GM21619 (cell line): ENCODE data around the gene FGD5.
"Not testable (repeated sequence)": the region's sequence is repeated elsewhere in the genome, so short reads cannot be mapped to it uniquely, and the experiment has no call there.

Experiments used
- ATAC-seq: cut with Tn5 transposase; IDR thresholded peaks from one replicate; pipeline ENCODE4 v1.9.1; 2021; ENCODE audit not compliant: unreplicated experiment

The FGD5 gene

DNA sequence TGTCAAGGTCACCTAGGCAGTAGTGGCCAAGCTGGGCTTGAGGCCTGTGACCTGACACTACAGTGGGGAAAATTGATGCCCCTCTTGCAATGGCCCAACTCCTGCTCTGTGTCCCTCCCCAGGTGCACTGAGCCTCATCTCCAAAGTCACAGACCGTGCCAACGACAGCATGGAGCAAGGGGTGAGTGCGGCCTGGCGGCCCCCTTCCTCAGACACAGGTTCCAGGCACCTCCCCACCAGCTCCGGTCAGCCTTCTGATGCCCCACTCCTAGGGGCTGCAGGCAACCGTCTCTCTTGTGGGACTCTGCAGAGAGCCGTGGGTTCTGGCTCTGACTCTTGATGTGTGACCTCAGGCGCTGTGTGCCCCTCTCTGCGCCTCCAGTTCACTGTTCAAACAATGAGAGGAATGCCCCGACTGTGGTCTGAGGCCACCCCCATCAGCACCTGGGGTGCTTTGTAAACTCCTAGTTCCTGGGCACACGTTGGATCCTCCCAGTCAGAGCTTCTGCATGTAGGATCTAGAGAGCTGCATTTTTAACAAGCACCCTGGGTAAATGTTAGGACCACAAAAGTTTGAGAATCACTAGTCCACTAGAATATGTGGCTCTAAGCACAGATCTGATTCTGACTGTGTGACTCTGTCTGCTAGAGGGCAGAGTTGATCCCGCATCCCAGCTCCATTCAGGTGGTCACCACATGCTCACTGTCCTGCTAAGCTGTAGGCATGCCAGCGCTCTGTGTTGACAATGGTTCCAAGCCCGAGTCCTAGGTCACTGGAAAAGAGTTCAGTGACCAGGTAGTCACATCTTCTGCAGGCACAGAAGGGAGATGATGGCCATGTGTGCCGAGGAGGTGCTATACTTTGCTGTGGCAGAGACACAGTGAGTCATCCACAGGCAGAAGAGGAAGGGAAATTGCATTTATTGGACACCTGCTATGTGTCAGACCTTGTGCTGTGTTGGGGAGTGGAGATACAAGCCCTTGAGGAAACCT lies 82.4 kb downstream of the FGD5 start:
- no peak for ATAC-seq

DNA sequence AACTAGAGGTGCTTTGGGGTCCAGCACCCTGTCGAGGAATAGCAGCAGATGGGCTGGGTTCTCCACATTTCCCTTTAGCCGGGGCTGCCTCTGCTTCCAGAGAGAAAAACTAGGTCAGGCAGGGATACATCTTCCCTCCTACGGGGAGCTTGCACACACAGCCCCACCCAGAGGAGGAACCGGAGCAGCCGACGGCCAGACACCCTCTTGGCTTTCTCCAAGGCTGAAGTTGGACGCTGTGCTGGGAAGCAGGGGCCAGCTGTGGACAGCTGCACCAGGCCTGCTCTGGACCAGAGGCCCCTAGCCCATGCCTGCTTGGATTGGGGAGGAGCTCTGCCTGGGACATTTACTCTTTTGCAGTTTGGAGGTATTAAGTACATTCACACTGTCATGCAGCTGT lies 84.0 kb downstream of the FGD5 start:
- ATAC-seq = no peak

DNA sequence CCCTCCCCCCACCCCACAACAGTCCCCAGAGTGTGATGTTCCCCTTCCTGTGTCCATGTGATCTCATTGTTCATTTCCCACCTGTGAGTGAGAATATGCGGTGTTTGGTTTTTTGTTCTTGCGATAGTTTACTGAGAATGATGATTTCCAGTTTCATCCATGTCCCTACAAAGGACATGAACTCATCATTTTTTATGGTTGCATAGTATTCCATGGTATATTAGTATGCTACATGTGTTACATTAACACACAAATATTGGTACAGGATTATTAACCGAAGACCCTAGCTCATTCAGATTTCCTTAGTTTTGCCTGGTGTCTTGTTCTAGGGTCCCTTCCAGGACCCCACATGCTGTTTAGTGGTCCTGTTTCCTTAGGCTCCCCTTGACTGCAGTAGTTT lies 84.7 kb downstream of the FGD5 start:
- not testable (repeated sequence) for ATAC-seq

DNA sequence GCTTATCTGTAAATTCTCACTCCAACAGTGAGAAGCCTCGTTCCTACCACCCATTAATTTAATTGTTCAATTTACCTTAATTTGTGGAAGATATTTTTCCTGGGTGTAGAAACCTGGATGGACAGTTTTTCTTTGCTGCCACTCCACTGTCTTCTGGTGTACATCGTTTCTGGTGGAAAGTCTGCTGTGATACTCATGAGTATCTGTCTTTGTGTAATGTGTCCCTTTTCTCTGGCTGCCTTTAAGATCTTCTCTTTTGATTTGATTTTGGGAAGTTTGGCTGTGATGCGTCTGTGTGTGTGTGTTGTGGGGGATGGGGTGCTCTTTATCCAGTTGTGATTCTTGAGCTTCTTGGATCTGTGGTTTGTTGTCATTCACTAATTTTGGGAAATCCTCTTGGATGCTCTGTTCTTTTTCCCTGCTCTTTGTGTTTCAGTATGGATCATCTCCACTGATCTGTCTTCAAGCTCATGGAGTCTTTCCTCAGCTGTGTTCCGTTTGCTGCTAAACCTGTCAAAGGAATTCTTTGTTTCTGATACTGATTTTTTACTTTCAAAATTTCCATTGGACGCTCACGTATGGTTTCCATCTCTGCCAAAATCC lies 86.4 kb downstream of the FGD5 start:
- no peak for ATAC-seq

DNA sequence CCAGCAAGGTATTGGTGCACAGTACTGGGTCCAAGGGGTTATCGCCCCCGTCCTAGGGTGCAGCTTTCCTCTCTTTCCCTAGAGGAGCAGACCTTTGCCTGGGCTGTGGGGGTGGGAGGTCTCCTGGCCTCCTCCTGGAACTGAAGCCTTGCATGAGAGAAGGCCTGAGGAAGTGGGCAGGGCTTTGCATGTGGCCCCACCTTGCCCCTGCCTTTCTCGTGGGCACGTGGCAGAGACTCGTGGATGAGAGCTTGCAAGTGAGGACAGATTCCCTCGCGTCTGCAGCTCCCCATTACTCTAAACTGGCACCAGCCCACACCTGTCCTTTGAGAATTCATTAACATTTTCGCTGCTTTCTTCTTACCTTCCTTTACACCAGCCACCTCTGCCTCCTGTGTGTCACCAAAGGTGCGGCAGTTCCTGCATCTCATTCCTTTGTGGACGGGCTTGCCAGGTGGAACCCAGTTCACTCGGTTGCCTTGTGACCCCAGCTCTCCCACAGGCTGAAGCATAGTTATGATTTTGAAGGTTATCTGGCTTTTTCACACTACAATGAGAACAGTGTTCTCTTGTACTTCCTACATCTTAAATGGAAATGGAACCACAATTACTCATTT lies 87.7 kb downstream of the FGD5 start:
- no peak for ATAC-seq

DNA sequence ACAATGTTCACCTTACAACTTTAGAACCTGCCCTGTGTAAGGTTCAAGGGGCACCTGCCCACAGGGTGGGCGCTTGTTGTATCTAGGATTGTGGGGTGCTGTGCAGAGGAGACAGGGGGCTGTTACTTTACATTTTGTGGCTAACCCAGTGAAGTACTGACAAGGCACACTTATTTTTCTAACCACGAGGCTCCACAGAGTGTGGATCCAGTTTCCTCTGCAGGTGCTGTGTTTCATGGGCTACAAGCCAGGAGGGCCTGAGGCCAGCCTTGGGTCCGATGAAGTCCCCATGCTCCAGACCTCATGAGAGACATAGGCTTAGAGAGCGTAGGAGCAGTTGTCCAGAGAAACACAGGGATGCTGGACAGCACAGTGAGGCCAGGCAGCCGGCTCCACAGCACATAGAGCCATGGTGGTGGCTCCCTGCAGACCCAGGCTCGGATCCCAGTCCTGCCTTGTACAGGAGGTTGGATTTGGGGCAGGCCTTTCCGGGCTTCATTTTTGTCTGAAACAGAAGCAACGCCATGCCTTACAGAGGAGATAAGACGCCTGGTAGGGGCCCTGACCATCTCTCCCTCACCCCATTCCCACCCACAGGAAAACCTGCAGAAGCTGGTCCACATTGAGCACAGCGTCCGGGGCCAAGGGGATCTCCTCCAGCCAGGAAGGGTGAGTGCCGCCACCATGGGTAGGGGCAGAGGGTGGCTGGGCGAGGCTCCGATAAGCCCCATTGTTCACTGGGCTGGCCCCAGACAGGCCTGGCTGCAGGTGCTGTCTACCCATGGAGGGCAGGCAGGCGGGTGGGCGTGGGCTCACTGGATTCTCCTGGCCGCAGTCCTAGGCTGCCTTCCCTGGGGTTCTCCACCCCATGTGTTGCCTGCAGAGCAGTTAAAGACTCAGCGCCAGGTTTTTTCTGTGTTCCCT lies 88.5 kb downstream of the FGD5 start:
- no peak for ATAC-seq

DNA sequence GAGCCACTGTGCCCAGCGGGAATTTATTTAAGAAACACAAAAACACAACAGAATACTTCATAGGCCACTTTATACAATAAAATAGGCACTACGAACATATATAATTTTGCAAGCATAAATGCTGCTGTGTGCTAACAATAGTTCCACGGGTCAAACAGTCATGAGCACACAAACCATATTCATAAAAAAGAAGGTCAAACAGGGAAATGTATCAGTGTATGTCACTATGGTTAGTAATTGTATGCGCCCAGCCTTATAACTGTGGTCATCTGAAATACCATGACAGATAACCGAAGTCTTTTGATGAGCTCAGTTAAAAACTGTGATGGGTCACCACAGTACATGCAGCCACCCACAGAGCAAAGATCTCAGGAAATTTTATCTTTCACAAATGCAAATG lies 90.5 kb downstream of the FGD5 start:
- no peak for ATAC-seq

DNA sequence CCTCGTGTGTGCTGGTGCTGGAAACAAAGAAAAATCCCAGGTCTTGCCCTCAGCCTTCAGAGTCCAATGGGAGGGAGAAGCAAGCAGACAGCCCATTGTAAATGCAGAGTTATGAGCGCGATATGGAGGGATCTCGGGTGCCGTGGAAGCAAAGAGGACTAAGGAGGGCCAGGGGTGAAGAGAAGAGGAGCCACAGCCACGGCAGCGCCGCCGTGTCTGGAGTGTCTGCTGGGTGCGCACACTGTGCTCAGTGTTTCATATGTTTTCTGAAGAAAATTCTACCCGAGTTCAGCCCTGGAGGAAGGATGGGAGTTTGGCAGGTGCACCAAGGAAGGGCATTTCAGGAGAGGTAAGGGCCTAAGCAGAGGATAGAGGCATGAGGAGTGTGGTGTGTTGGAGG lies 92.9 kb downstream of the FGD5 start:
- ATAC-seq = no peak

DNA sequence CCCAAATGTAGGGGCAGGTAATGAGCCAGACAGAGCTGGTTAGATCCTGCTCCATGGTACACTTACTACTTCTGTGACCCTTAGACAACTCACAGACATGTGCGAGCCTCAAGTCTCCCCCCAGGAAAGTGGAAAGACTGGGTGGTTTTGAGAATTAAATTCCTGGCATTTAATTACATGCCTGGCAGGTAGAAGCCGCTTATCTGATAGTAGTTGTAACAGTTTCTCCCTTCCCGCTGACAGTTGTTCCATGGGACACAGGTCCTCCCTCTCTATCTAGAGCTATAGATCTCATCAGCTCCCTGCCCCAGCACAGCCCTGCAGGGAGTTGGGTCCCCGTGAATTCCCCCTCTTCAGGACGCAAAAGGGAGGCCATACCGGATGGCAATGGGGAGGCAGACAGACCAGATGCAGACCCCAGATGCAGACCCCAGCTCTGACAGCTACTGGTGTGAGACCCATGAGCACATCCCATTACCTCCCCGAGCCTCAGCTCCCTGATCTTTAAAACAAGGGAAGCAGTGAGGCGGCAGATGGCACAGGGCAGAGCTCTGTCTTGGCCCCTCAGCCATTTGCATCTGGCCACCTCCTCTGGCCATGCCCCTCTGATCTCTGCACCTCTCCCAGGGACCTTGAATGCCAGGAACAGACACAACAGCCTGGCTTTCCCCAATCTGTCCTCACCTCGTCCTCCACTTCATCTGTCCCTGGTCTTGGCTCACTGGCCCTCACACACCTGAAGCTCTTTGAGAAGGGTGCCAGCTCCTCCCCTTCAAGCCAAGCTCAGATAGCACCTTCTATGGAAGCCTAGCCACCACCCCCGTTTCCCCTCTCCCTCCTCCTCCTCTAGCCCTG lies 94.5 kb downstream of the FGD5 start:
- no peak for ATAC-seq

DNA sequence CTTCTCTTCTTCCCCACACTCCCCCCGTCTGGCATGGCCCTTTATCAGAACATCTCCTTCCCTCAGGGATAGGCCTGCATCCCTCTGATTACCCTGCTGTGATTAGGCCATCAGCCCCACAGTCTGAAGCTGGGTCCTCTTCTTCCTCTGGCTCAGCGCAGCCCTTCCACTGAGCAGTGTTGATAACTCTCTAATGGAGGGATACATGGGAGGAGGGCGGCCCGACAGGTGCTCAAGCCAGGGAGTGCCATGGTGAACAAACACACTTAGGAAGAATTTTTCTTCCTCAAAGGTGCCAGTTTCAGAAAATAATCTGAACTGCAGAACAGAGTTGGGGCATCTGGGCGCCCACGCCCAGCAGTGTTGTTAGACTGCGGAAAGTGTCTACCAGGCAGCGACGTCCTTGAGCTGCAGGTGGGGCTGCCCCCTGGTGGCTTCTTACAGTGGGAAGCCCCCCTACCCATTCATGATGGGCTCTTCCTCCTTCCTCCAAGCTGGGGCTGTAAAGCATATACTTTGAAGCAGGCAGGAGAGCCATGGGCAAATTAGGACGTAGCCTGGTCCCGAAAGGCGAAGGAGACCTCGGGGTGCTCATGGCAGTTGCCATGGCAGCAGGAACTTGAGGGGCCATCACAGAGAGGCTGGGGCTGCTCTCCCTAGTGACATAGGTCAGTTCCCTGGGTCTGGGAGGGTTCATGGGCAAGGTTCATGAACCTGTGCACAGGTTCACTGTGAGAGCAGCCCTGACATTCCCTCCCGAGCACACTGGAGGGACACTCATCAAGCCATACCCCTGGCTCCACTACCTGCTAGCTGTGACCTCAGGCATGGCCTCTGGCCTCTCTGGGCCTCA lies 95.4 kb downstream of the FGD5 start:
- no peak for ATAC-seq

DNA sequence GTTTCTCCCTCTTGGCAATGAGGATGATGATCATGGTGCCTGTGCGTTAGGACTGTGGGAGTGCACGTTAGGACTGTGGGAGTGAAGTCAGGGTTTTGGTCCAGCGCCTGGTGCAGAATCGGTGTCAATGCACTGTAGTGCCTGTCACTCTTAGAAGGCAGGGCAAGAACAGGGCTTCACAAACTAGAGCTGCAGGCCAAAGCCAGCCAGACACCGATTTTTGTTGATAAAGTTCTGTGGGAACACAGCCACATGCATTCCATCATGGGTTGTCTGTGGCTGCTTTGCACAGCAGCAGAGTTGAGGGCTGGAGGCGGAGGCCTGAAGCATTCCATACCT lies 96.0 kb downstream of the FGD5 start:
- no peak for ATAC-seq

DNA sequence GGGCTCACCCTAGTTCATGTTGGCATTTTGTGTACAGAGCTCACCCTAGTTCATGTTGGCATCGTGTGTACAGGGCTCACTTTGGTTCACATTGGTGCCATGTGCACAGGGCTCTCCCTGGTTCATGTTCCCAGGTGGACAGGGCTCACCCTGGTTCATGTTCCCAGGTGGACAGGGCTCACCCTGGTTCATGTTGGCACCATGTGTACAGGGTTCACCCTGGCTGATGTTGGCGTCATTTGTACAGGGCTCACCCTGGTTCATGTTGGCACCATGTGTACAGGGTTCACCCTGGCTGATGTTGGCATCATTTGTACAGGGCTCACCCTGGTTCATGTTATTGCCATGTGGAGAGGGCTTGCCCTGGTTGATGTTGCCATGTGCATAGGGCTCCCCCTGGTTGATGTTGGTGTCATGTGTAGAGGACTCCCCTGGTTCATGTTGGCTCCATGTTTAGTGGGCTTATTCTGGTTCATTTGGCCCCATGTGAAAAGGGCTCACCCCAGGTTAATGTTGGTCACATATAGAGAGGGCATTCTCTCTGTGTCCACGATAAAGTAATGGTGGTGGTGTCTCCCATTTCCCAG lies 97.0 kb downstream of the FGD5 start:
- ATAC-seq = no peak

DNA sequence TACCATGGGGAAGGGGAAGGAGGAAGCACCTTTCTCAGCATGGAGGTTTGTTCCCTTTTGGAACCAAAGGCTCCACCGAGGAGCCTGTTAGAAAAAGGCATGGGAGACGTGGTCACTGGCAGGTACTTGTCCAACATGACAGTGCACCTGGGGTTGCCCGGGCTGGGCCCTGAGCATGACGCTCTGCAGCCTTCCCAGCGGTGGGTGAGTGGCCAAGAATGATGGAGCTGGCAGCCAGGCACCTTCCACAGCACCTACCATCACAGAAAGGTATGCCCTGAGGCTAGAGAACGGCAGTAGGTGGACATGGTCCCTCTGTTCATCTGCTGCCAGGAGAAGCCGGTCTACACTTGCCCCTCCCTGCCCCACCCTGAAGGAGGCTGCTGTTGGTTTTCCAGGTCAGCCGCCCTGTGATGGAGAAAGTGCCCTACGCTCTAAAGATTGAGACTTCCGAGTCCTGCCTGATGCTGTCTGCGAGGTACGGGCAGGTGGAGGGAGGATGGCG lies 99.6 kb downstream of the FGD5 start:
- ATAC-seq = no peak

DNA sequence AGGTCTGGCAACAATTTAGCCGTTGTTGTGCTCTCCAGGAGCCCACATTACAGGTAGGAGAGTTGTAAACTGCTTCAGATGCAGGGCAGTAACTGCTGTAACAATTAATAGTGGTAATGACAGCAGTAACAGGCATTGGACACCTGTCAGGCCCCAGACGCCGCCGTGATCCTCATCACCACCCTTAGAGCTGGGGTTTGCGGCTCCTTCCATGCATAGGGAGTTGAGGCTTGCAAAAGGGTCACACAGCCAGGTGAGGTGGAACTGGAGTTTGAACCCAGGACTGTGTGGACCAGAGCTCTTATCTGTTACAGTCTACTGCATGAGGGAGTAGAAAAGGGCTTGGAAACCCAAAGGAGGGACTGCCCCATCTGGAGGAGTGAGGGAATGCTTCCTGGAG lies 101.8 kb downstream of the FGD5 start:
- ATAC-seq = no peak

DNA sequence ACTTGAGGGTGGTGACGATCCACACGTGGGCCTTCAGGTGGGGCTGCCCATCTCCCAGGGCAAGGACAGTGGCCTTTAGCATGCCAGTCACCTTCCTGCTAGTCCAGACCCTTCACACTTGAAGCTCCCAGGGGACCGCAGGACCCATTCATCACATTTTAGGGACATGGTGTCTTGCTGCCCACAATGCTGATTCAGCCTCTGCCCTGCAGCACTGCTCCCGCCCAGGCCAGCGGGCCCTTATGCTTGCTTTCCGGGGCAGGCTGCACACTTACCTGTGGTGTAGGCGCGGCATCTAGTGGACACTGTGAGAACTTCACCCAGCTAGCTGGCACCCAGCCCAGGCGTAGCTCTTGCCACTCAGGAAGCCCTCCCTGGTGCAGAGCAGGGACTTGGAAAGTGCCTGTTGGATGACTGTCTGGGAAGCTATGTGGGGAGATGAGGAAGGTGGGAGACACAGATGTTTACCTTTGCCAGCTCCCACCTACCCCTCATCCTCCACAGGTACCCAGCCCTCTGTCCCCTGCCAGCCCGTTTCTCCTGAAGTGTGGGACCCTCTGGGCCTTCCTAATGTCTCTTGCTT lies 102.4 kb downstream of the FGD5 start:
- peak; percentile 85 for ATAC-seq

DNA sequence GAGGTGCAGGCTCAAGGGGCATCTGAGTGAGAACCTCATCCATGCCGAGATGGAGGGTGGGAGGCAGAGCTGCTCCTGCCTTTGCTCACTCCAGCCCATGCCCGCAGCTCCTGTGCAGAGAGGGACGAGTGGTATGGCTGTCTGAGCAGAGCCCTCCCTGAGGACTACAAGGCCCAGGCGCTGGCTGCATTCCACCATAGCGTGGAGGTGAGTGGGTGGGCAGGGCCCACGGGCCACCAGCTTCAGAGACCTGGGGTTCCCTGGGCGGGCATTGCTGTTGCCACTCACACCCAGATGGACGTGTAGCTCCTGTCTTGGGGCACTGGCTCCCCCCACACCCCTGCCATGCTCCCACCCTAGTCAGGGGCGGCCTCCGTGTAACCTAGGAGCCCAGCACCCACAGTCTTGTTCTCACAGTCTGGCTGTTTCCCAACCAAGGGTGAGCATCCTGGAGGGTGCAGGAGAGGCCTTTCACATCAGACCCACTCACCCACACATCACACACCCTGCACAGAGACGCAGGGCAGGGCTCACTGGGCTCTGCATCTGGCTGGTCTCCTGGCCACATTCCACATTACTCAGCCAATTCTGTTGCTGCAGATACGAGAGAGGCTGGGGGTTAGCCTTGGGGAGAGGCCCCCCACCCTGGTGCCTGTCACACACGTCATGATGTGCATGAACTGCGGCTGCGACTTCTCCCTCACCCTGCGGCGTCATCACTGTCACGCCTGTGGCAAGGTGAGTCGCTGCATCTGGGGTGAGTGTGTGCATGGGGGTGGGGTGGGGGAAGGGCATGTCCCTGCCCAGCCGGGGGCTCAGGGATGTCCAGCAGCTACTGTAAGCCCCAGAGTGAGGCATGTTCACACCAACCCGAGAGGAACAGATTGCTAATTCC lies 103.3 kb downstream of the FGD5 start:
- ATAC-seq = no peak

DNA sequence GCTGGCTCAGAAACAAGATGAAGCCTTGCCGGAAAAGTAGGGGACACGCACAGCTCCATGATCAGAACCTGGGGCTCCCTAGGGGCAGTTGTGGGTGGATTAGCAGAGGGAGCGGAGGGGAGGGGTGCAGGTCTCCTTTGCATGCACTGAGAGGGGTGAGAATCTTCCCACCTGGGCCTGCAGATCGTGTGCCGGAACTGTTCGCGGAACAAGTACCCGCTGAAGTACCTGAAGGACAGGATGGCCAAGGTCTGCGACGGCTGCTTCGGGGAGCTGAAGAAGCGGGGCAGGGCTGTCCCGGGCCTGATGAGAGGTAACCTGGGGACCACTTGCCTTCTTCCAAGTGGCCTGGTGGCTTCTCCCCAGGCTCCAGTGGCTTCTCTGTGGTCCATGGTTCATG lies 104.1 kb downstream of the FGD5 start:
- no peak for ATAC-seq
